Activated naive CD4-positive, alpha-beta T cell treated with anti-CD3 and anti-CD28 coated beads, Interleukin-2, amount 50 U/mL, for 72 hours (primary cell): ENCODE measurements around the gene ARMC7. TPM values are rescaled to one million over a fixed set of nuclear protein-coding genes. Genes with fewer than 3 reads are reported as not detected.
A peak's percentile ranks its signal among the peaks of the same experiment; 100 is the strongest.
"Not testable (repeated sequence)": the region's sequence is repeated elsewhere in the genome, so short reads cannot be mapped to it uniquely, and the experiment has no call there.

Experiments used
- ATAC-seq, 2 donors: fragments of 150-1000 bp; cut with Tn5 transposase; 2 replicates each; pipeline ENCODE4 v1.10.0; 2021; ENCODE audit warnings: mild to moderate bottlenecking in 2 of 2, moderate library complexity in 2 of 2
- DNase-seq, 2 donors: peaks; one replicate each; pipeline ENCODE4 v3.0.0; 2021 to 2022; ENCODE audit warnings: low spot score in 2 of 2
- H3K27ac Mint-ChIP-seq, 2 donors: one replicate each; pipeline ENCODE4 v1.8.0; 2022; ENCODE audit warnings: mild to moderate bottlenecking in 2 of 2, mixed read lengths in 2 of 2
- H3K36me3 Mint-ChIP-seq, 2 donors: one replicate each; pipeline ENCODE4 v1.8.0; 2022; ENCODE audit warnings: mixed read lengths in 2 of 2
- H3K9me3 Mint-ChIP-seq, 2 donors: one replicate each; pipeline ENCODE4 v1.8.0; 2022; ENCODE audit warnings: mixed read lengths in 2 of 2
- total RNA-seq, 2 donors: library from RNA; stranded (reverse); gene quantifications; one replicate each; pipeline ENCODE4 v1.2.3, GENCODE V29; 2022

Gene ARMC7
- total RNA-seq, 2 donors from 2014 or later, result 7.0 to 9.9 TPM

- H3K36me3 Mint-ChIP-seq, result peaks cover 8% of the 10 kb centered on the region in 2 donors
- ATAC-seq (peak; percentile 88 to 93), DNase-seq (peak; percentile 74 to 85)
- H3K9me3 Mint-ChIP-seq, result no peaks in the 10 kb centered on the region
- peak within 1 kb of the TSS; percentile 80 to 94 for H3K27ac Mint-ChIP-seq
Observed at GRCh38 chr17:75131278-75132017, 21.7 kb downstream of the ARMC7 start, which contains the start of gene NT5C. Gene NT5C, minus strand, starts transcription at chr17:75131742. Its CDS starts 35 bp downstream, at chr17:75131707.

GRCh38 chr17:75132018-75133000 lies 22.5 kb downstream of the ARMC7 start:
- ATAC-seq, H3K9me3 Mint-ChIP-seq, H3K36me3 Mint-ChIP-seq, DNase-seq: not testable (repeated sequence)
- H3K27ac Mint-ChIP-seq, result peak overlapping the region; percentile 80 to 94

- DNase-seq (no peak), ATAC-seq (no peak)
- Mint-ChIP-seq H3K27ac (peak overlapping the region; percentile 50 to 80), H3K36me3 (peaks cover 8% of the 10 kb centered on the region in 2 donors), H3K9me3 (no peaks in the 10 kb centered on the region)
Observed at GRCh38 chr17:75133001-75133400, 23.2 kb downstream of the ARMC7 start.

GRCh38 chr17:75133607-75134347 lies 24.0 kb downstream of the ARMC7 start:
- H3K36me3 Mint-ChIP-seq, DNase-seq, ATAC-seq, H3K9me3 Mint-ChIP-seq: not testable (repeated sequence)
- peak overlapping the region in 1 of 2 donors; percentile 22 for H3K27ac Mint-ChIP-seq

GRCh38 chr17:75135452-75135851 lies 25.7 kb downstream of the ARMC7 start:
- H3K9me3 Mint-ChIP-seq, result no peaks in the 10 kb centered on the region
- DNase-seq, result no peak
- ATAC-seq, result no peak
- H3K36me3 Mint-ChIP-seq, result peaks cover 6 to 14% of the 10 kb centered on the region in 2 donors
- peak overlapping the region; percentile 15 to 66 for H3K27ac Mint-ChIP-seq

GRCh38 chr17:75135946-75136345 lies 26.2 kb downstream of the ARMC7 start:
- Mint-ChIP-seq H3K27ac (peak overlapping the region; percentile 15 to 66), H3K36me3 (peaks cover 1 to 11% of the 10 kb centered on the region in 2 donors), H3K9me3 (no peaks in the 10 kb centered on the region)
- ATAC-seq (no peak), DNase-seq (no peak)

GRCh38 chr17:75137762-75138161 lies 28.0 kb downstream of the ARMC7 start:
- peaks cover 0 to 18% of the 10 kb centered on the region in 2 donors for H3K36me3 Mint-ChIP-seq
- not testable (repeated sequence) for ATAC-seq, DNase-seq, H3K27ac Mint-ChIP-seq, H3K9me3 Mint-ChIP-seq

- H3K9me3 Mint-ChIP-seq, result no peaks in the 10 kb centered on the region
- H3K36me3 Mint-ChIP-seq, result peaks cover 0 to 19% of the 10 kb centered on the region in 2 donors
- ATAC-seq, result no peak
- no peak for DNase-seq
- peak overlapping the region in 1 of 2 donors; percentile 53 for H3K27ac Mint-ChIP-seq
Observed at GRCh38 chr17:75138519-75138918, 28.8 kb downstream of the ARMC7 start.

- H3K9me3 Mint-ChIP-seq, result no peaks in the 10 kb centered on the region
- H3K36me3 Mint-ChIP-seq, result peaks cover 13 to 44% of the 10 kb centered on the region in 2 donors
- no peak overlapping the region for H3K27ac Mint-ChIP-seq
- no peak for ATAC-seq
- no peak for DNase-seq
Observed at GRCh38 chr17:75142236-75142971, 32.6 kb downstream of the ARMC7 start.

- no peak for ATAC-seq
- H3K36me3 Mint-ChIP-seq, result peaks cover 16 to 60% of the 10 kb centered on the region in 2 donors
- H3K9me3 Mint-ChIP-seq, result no peaks in the 10 kb centered on the region
- H3K27ac Mint-ChIP-seq, result no peak overlapping the region
- no peak for DNase-seq
Observed at GRCh38 chr17:75144816-75145512, 35.2 kb downstream of the ARMC7 start.

- ATAC-seq, result no peak
- H3K27ac Mint-ChIP-seq, result no peak overlapping the region
Observed at GRCh38 chr17:75146592-75146991, 36.8 kb downstream of the ARMC7 start.

GRCh38 chr17:75147878-75148546 lies 38.2 kb downstream of the ARMC7 start:
- DNase-seq, result no peak
- H3K27ac Mint-ChIP-seq, result peak overlapping the region; percentile 0 to 18
- no peak for ATAC-seq
- H3K9me3 Mint-ChIP-seq, result no peaks in the 10 kb centered on the region
- H3K36me3 Mint-ChIP-seq, result peaks cover 25 to 57% of the 10 kb centered on the region in 2 donors

More at GRCh38 chr17:75146592-75146991, 36.8 kb downstream of the ARMC7 start:
- Mint-ChIP-seq H3K36me3 (peaks cover 16 to 50% of the 10 kb centered on the region in 2 donors), H3K9me3 (no peaks in the 10 kb centered on the region)
- no peak for DNase-seq

- peak overlapping the region in 1 of 2 donors; percentile 29 for H3K27ac Mint-ChIP-seq
- DNase-seq (no peak), ATAC-seq (no peak)
- no peaks in the 10 kb centered on the region for H3K9me3 Mint-ChIP-seq
- peaks cover 27 to 43% of the 10 kb centered on the region in 2 donors for H3K36me3 Mint-ChIP-seq
Observed at GRCh38 chr17:75151930-75152329, 42.2 kb downstream of the ARMC7 start.

GRCh38 chr17:75152523-75152921 lies 42.8 kb downstream of the ARMC7 start:
- Mint-ChIP-seq H3K9me3 (no peaks in the 10 kb centered on the region), H3K27ac (peak overlapping the region; percentile 93 to 94), H3K36me3 (peaks cover 21 to 37% of the 10 kb centered on the region in 2 donors)
- DNase-seq (no peak), ATAC-seq (no peak)
